Kidney (tissue), 14 donors: ENCODE data around the gene IST1. TPM values are rescaled to one million over a fixed set of nuclear protein-coding genes. Genes with fewer than 3 reads are reported as not detected.

Experiments used
- DNase-seq, 5 donors: peaks; one replicate each; pipeline ENCODE4 v3.0.0-alpha.2; 2013 to 2020
- FAIRE-seq: peaks from 2 replicates; lab custom pipeline; 2012; peaks lifted over from hg19 to GRCh38; lab: Jason Lieb, UNC
- H3K27ac ChIP-seq, 2 donors: one replicate each; pipeline ENCODE4 v1.7.0; 2013; ENCODE audit warnings: low read depth in 2 of 2, low read length in 2 of 2, inconsistent platforms in 1 of 2
- H3K27me3 ChIP-seq: one replicate; pipeline ENCODE4 v1.7.1; 2013; ENCODE audit warnings: low read length, inconsistent platforms; ENCODE audit not compliant: control insufficient read depth, insufficient read depth
- H3K36me3 ChIP-seq, 3 donors: one replicate each; pipeline versions ENCODE4 v1.7.0 to v1.7.1; 2013; ENCODE audit warnings: low read length in 3 of 3, control low read depth in 1 of 3, inconsistent platforms in 1 of 3; ENCODE audit not compliant: insufficient read depth in 3 of 3, control insufficient read depth in 2 of 3
- H3K4me1 ChIP-seq, 3 donors: one replicate each; pipeline versions ENCODE4 v1.7.0 to v1.7.1; 2013; ENCODE audit warnings: low read length in 3 of 3, inconsistent platforms in 1 of 3, low read depth in 1 of 3; ENCODE audit not compliant: control insufficient read depth in 2 of 3, insufficient read depth in 2 of 3
- H3K4me3 ChIP-seq, 3 donors: one replicate each; pipeline versions ENCODE4 v1.7.0 to v1.8.1; 2013; ENCODE audit warnings: low read length in 3 of 3, control low read depth in 1 of 3, inconsistent platforms in 1 of 3
- H3K9ac ChIP-seq, 3 donors: one replicate each; pipeline versions ENCODE4 v1.7.0 to v1.7.1; 2013; ENCODE audit warnings: low read length in 3 of 3, control low read depth in 1 of 3, inconsistent platforms in 1 of 3
- H3K9me3 ChIP-seq, 3 donors: one replicate each; pipeline versions ENCODE4 v1.7.0 to v1.7.1; 2013; ENCODE audit warnings: low read length in 3 of 3, control low read depth in 1 of 3, inconsistent platforms in 1 of 3; ENCODE audit not compliant: control insufficient read depth in 2 of 3, insufficient read depth in 1 of 3
- CTCF ChIP-seq: IDR thresholded peaks from 3 replicates; pipeline ENCODE4 v1.5.1; 2012; ENCODE audit warnings: mild to moderate bottlenecking, moderate library complexity, borderline replicate concordance; ENCODE audit not compliant: insufficient read depth; ENCODE audit errors: extremely low read depth
- intact Hi-C: fragments of 100-400 bp; cut with DNase I; formaldehyde crosslinking; loops from one replicate; pipeline ENCODE4 v1.11.1; 2022
- polyA plus RNA-seq: library from polyadenylated mRNA; stranded (reverse); fragments of 350-450 nt; fragmentation: Illumina TruSeq; extraction: RNeasy Lipid Tissue Mini Kit (QIAGEN cat#74804); gene quantifications from one replicate; pipeline ENCODE4 v1.2.3, GENCODE V29; 2014; ENCODE audit warnings: low read depth, low replicate concordance; ENCODE audit not compliant: insufficient read depth
- total RNA-seq: library from RNA; stranded (reverse); fragmentation: NEBNext Ultra II Directional; extraction: Animal tissue kit (Norgen Biotek cat#: 25700); gene quantifications from one replicate; pipeline ENCODE4 v1.2.1, GENCODE V29; 2021
- donor health status: control.
- donor health status: control.
- donor health status: control.
- donor health status: control.
- donor health status: control.
- donor health status: DM: yes; HTN: yes; CAD: no.
- donor health status: Normal renal cell carcinoma (clear cell type).

The IST1 gene
- total and polyA plus RNA-seq, 2 donors from 2014 or later: 138 to 220 TPM

GRCh38 chr16:71916397-71916920, 21.1 kb downstream of the IST1 start:
- peaks cover 0 to 8% (median 4%) of the 10 kb centered on the region in 3 donors for H3K4me1 ChIP-seq
- no peak overlapping the region for H3K4me3 ChIP-seq
- H3K27ac ChIP-seq: no peak overlapping the region
- H3K27me3 ChIP-seq: no peaks in the 10 kb centered on the region
- H3K9me3 ChIP-seq: no peaks in the 10 kb centered on the region
- no peak for TF ChIP-seq CTCF
- FAIRE-seq (no peak), DNase-seq (no peak)
- H3K36me3 ChIP-seq: peaks cover 27 to 49% (median 28%) of the 10 kb centered on the region in 3 donors
- no peak overlapping the region for H3K9ac ChIP-seq
- intact Hi-C loops: no loop called here

- Histone ChIP-seq H3K36me3 (peaks cover 36 to 63% (median 37%) of the 10 kb centered on the region in 3 donors), H3K4me3 (no peak overlapping the region), H3K9ac (no peak overlapping the region), H3K27ac (no peak overlapping the region), H3K9me3 (no peaks in the 10 kb centered on the region), H3K4me1 (peaks cover 0 to 8% (median 4%) of the 10 kb centered on the region in 3 donors), H3K27me3 (no peaks in the 10 kb centered on the region)
- no peak for TF ChIP-seq CTCF
- intact Hi-C loops: no loop called here
- no peak for FAIRE-seq
- no peak for DNase-seq
Measured at GRCh38 chr16:71917900-71918299, 22.6 kb downstream of the IST1 start.

- peaks cover 0 to 8% (median 4%) of the 10 kb centered on the region in 3 donors for H3K4me1 ChIP-seq
- no peak for TF ChIP-seq CTCF
- intact Hi-C loops: no loop called here
- no peak for FAIRE-seq
- H3K9ac ChIP-seq: no peak overlapping the region
- DNase-seq: no peak
- no peak overlapping the region for H3K4me3 ChIP-seq
- H3K27ac ChIP-seq: no peak overlapping the region
- peaks cover 40 to 73% (median 46%) of the 10 kb centered on the region in 3 donors for H3K36me3 ChIP-seq
- no peaks in the 10 kb centered on the region for H3K27me3 ChIP-seq
- no peaks in the 10 kb centered on the region for H3K9me3 ChIP-seq
Measured at GRCh38 chr16:71919035-71919434, 23.7 kb downstream of the IST1 start.

DNA sequence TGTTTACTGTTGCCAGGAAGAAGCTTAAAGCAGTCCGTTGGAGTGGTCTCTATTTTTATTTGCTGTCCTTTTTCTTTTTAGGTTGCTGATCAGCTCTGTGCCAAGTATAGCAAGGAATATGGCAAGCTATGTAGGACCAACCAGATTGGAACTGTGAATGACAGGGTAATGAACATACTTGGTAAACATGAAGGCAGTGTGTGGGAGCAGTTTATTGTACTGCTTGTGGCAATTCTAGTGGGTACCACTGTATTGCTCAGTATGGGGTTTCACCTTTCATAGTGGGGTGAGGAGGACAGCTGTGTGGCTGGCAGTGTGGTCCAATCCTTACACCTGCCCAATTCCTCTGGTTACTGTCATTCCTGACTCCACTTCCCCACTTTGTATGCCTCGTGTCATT, 25.3 kb downstream of the IST1 start:
- Histone ChIP-seq H3K36me3 (peaks cover 40 to 81% (median 52%) of the 10 kb centered on the region in 3 donors), H3K4me1 (peaks cover 0 to 4% (median 3%) of the 10 kb centered on the region in 3 donors), H3K9ac (no peak overlapping the region), H3K27ac (no peak overlapping the region), H3K27me3 (no peaks in the 10 kb centered on the region), H3K9me3 (no peaks in the 10 kb centered on the region), H3K4me3 (no peak overlapping the region)
- no peak for DNase-seq
- no peak for TF ChIP-seq CTCF
- intact Hi-C loops: no loop called here
- no peak for FAIRE-seq
